Cerebellar nuclear complex (tissue), 1 donor: ENCODE data around the gene PPP2R2C.

Experiments used
- DNase-seq, 2 experiments: peaks; one replicate each; lab custom pipeline; 2025; lab: John Stamatoyannopoulos, UW

Gene PPP2R2C

GRCh38 chr4:6472387-6473263 is at the start of gene PPP2R2C:
Gene PPP2R2C, minus strand, starts transcription at chr4:6472614. Its CDS starts 385 bp downstream, at chr4:6472229.
- no peak for DNase-seq

DNA sequence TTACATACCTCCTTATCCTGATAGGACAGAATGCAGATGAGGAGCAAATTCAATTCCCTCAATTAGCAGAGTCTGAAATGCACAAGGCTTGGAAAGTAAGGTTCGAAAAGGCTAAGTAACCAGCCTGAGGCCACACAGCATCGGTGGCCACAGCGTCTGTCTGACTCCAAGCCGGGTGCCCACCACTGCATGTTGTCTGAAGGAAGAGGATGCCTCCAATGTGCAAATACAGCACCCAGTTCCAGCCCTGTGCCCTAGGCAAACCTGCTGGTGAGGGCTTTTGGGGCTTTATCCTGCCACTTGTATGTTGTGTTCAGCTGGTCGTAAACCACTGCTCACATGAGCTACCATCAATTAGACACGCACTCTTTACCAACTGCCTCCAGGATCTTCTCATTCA is 48.6 kb upstream of the PPP2R2C start:
- DNase-seq: no peak

DNA sequence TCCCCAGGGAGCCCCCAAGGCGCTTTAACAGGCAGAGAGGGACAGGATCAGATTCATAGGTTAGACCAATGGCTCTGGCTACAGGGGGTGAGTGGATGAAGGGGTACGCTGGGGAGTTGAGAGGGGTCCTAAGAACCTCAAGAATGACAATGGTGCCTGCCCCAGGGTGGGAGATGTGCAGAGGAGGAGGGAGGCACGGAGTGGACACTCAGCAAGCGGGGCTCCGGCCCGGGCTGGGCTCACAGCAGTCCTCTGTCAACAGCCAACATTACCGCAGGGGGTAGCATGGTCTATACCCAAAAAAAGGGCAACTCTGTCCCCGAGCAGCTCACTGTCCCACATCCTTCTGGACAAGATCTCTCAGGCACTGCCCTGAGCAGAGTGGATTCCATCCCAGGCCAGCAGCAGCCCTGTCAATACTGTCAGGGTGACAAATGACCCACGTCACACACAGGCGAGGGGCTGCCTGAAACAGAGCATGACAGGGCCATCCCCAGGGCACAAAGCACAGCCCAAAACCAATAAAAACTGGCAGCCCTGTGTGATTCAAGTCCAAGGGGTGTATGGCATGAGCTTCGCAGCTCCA is 47.7 kb upstream of the PPP2R2C start:
- no peak for DNase-seq

GRCh38 chr4:6517171-6517570 is 44.8 kb upstream of the PPP2R2C start:
- no peak for DNase-seq

DNA sequence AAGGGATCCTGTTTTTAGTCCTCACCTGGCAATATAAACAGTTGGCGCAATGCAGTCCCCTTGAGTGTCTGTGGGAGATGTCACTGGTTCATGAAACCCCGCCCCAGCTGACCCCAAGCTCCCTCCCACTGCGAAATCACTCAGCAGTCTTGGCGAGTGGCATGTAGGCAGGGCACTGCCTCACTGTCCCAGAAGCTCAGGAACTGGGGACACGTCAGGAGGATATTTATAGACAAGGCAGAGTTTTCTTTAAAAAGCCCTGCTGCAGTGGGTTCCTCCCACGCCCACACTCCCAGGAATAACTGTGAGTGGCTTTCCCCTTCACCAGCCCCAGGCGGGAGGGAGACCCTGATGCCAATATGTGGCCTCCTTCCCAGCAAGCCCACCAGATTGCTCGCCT is 44.3 kb upstream of the PPP2R2C start:
- no peak for DNase-seq

- DNase-seq: no peak
Measured at GRCh38 chr4:6516281-6516680, 43.9 kb upstream of the PPP2R2C start.

DNA sequence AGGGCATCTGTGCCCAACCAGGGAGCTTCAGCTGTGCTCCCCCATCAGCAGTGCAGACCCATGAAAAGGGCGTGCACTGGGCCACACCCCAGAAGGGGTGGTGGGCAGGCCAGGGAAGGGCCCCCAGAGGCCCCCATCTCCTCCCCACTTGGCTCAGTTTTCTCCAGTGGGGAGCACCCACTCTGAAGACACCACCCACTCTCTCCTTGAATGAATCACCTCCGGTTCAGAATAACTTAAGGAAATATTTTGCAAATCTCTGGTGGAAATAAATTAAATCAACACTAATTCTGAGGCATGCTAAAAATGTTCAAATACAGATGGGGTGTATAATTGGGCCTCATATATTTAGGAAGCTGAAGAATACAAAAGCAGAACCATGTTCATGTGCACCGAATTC is 41.3 kb upstream of the PPP2R2C start:
- no peak for DNase-seq

DNA sequence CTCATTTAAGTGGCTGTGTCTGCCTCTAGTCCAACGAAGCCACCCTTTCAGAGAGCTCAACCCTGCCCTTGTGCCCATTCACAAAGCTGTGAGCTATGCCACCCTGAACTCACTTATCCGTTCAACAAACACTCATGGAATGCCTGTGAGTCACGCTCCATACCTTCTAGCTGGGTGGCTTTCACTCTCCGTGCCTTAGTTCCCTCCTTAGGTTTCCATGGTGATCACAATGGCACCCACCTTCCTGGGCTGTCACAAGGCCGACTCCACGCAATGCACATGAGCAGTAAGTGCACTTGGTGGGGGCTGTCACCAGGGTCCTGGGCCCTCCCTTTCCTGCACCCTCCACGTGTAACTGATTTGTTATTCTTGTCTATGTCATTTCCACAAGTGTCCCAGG is 37.2 kb upstream of the PPP2R2C start:
- DNase-seq: no peak

DNA sequence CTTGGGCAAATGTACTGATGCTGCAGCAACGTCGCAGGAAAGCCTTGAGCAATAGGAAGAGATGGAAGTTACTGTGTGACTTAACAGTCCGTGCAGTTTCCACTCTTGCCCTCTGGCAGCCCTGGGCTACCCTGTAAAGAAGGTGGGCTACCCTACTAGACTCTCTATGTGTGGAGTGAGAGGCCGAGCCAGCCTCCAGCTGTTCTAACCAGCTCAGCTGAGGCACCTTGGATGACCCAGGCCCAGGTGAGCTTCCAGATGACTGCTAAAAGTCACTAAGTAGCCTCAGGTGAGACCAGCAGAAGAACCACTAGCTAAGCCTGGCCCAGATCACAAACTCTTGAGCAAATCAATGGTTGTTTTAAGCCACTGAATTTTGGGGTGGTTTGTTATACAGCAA is 34.9 kb upstream of the PPP2R2C start:
- no peak for DNase-seq

DNA sequence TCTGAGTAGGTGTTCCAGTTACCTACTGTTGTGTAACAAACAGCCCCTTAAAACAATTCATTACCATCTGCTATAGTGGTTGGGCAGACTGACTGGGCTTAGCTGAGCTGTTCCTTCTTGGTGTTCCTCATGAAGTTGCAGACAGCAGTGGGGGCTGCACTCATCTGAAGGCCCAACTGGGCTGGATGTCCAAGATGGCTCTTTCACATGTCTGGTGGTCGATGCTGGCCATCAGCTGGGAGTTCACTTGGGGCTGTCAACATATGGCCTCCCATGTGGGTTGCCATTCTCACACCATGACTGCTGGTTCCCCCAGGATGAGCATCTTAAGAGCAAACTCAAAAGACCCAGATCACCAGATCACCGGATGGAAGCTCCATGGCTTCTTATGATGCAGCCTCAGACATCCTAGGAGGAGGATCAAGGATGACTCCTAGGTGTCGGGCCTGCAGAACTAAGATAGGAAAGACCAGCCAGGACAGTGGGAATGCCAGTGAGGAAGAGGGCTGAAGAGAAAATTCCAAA is 34.3 kb upstream of the PPP2R2C start:
- DNase-seq: no peak

DNA sequence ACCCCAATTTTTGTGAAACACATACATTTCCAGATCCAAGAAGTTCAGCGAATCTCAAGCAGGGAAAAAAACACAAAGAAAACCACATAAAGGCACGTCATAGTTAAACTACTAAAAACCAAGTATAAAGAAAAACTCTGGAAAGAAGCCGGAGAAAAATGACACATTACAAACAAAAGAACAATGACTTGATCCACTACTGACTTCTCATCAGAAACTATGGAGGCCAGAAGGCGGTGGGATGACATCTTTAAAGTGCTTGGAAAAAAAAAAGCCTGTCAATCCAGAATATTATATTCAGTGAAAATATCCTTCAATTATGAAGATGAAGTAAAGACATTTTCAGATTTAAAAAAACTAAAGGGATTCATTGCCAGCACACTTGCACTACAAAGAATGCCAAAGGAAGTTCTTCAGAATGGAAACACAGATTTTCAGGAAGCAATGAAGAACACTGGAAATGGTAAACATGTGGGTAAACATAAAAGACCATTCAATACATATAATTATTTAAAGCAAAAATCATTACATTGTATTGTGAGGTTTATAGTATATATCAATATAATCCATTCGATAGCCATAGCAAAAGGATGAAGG is 32.6 kb upstream of the PPP2R2C start:
- no peak for DNase-seq

DNA sequence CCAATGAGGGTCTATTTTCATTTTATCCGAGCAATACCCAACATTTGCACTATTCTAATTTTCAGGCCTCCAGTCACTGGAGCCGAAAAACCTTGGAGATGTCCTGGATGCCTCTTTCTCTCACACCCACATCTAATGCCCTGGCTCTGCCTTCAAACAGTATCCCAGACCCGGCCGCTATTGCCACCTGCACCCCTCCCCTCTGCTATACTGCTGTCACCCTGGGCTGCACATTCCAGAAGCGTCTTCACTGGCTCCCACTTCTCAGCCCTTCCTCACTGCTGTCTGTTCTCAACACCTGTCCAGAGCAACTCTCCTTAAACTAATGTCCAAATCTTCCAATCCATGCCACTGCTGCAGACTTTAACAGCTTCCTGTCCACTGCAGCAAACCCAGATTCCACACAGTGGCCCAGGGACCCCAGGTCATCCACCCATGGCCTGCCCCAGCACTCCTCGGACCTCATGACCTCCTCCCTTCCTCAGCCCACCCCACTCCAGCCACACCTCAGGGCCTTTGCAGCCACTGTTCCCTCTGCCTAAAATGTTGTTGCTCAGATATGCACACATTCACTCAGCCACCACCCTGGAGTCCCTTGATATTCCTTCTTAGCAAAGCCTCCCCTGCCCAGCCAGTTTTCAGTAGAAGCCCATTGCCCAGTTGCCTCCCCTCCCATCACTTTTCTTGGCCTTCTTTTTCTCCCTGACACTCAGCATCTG is 30.5 kb upstream of the PPP2R2C start:
- no peak for DNase-seq

GRCh38 chr4:6502147-6502546 is 29.7 kb upstream of the PPP2R2C start:
- DNase-seq: no peak

DNA sequence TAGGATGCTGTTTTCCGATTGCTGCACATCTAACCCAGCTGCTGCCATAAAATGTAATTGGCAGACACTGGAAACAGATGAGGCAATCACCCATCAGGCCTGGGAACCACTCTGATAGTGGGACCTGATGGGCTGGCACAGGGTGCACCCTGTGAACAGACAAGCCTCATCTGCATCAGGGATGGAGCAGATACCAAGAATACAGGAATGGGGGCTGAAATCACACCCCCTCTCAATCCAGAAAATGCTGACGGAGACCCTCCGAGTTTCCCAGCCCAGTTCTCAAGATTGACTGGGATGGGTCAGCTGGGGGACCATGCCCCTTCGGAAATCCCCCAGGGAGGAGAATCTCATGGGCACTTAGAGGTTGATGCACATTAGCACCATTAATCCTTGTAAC is 28.8 kb upstream of the PPP2R2C start:
- DNase-seq: no peak

GRCh38 chr4:6500481-6501140 is 28.2 kb upstream of the PPP2R2C start:
- no peak for DNase-seq

- DNase-seq: no peak
Measured at GRCh38 chr4:6499238-6499600, 26.8 kb upstream of the PPP2R2C start.

DNA sequence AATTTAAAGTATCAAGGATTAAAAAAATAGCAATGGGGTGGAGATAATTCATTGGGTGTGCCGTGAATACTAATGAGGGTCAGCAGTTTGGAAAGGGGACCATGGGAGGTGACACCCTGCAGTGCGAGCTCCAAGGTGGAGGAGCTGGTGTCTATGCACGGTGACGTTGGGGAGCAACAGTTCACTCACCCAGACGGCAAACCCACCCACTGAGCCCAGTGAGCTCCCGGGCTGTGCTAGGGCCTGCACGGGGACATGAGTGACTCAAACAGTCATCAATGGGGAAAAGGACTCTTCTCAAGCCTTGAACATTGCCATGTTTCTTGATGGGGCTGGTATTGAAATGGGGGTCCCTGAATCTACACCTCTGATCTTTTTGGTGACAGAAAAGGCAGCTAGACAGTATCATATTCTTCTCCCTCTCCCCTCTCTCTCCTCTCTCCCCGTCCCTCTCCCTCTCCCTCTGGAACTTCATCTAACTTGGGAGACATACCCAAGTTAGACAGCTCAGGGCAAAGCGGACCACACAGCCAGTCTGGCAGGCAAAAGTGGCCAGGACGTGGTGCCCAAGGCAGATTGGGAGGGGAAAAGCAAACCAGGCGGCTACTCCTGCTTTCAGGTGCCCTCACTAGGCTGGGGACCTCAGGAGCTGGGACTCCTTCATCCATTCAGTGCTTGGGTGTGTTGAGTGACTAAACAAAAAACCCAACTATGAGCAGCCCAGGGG is 26.3 kb upstream of the PPP2R2C start:
- DNase-seq: no peak

GRCh38 chr4:6497796-6498195 is 25.4 kb upstream of the PPP2R2C start:
- no peak for DNase-seq

GRCh38 chr4:6495736-6496135 is 23.3 kb upstream of the PPP2R2C start:
- DNase-seq: no peak

DNA sequence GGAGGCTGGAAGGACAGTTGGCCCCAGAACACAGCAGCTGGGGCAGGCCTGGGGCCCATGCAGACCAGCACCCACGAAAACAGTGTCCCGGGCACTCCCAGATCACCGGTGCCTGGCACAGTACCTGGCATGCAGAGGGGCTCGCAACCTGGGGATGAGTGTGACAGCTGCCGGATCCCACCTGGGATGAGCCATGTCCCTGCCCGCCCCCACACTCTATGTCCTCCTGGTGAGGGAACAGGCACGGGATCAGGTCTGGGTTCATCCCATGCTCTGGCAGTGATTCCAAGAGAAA is 22.8 kb upstream of the PPP2R2C start:
- DNase-seq: no peak
